H1 (cell line): Measurements from ENCODE around the gene CYB5R3. TPM values are rescaled to one million over a fixed set of nuclear protein-coding genes. Genes with fewer than 3 reads are reported as not detected.

Experiments used
- CTCF ChIA-PET: fragments of 300-600 bp; sonication (Branson Sonifier 250); formaldehyde crosslinking; loops from one replicate; lab custom pipeline; 2021; ENCODE audit not compliant: partially characterized antibody; lab: Charles Lee
- POLR2A ChIA-PET: fragments of 300-600 bp; sonication (Branson Sonifier 250); formaldehyde crosslinking; loops from one replicate; lab custom pipeline; 2021; ENCODE audit warnings: inconsistent platforms; ENCODE audit not compliant: partially characterized antibody; lab: Charles Lee
- DNase-seq, 2 experiments: peaks; one replicate each; pipeline versions ENCODE4 v3.0.0 to v3.0.0-alpha.2; 2010 to 2022; ENCODE audit warnings: low spot score in 2 of 2, low read depth in 1 of 2, mixed read lengths in 1 of 2
- FAIRE-seq: peaks from 2 replicates; lab custom pipeline; 2011; peaks lifted over from hg19 to GRCh38; lab: Jason Lieb, UNC
- H2AFZ ChIP-seq: 2 replicates; pipeline ENCODE4 v1.8.1; 2012; ENCODE audit warnings: low read length, inconsistent platforms
- H2AK5ac ChIP-seq: 2 replicates; pipeline ENCODE4 v1.6.1; 2013; ENCODE audit warnings: low read depth, low read length
- H2BK120ac ChIP-seq: replicated peaks from 2 replicates; pipeline ENCODE3; 2013; ENCODE audit warnings: low read depth, low read length, inconsistent platforms
- H2BK12ac ChIP-seq: 2 replicates; pipeline ENCODE4 v1.6.1; 2013; ENCODE audit warnings: low read depth, low read length
- H2BK15ac ChIP-seq: 2 replicates; pipeline ENCODE4 v1.6.1; 2013; ENCODE audit warnings: low read length
- H2BK20ac ChIP-seq: 2 replicates; pipeline ENCODE4 v1.6.1; 2013; ENCODE audit warnings: low read length
- H2BK5ac ChIP-seq: 2 replicates; pipeline ENCODE4 v1.6.1; 2013; ENCODE audit warnings: low read depth, low read length
- H3K14ac ChIP-seq: 2 replicates; pipeline ENCODE4 v1.6.1; 2013; ENCODE audit warnings: inconsistent platforms; ENCODE audit not compliant: insufficient read length
- H3K18ac ChIP-seq: 2 replicates; pipeline ENCODE4 v1.6.1; 2013; ENCODE audit warnings: low read length; ENCODE audit errors: extremely low read depth
- H3K23ac ChIP-seq: 2 replicates; pipeline ENCODE4 v1.6.1; 2013; ENCODE audit warnings: inconsistent platforms; ENCODE audit not compliant: insufficient read length
- H3K23me2 ChIP-seq: 2 replicates; pipeline ENCODE4 v1.6.1; 2013; ENCODE audit warnings: low read depth, low read length
- H3K27ac ChIP-seq: 2 replicates; pipeline ENCODE4 v1.6.1; 2011; ENCODE audit warnings: low read depth, low read length, inconsistent platforms
- H3K27me3 ChIP-seq, 4 experiments: replicated peaks in 1 of 4; 1 replicate in 1 of 4; 2 replicates in 3 of 4; pipeline versions ENCODE4 v1.6.1 to v1.8.1; 2011 to 2013; ENCODE audit warnings: low read length in 3 of 4, mild to moderate bottlenecking in 3 of 4, inconsistent platforms in 2 of 4, mixed read lengths in 2 of 4, moderate library complexity in 1 of 4; ENCODE audit not compliant: control insufficient read depth in 3 of 4, insufficient read depth in 3 of 4; ENCODE audit errors: extremely low read depth in 1 of 4
- H3K36me3 ChIP-seq, 4 experiments: 2 replicates each; pipeline versions ENCODE4 v1.6.1 to v1.8.1; 2011 to 2013; ENCODE audit warnings: mild to moderate bottlenecking in 4 of 4, low read length in 3 of 4, moderate library complexity in 2 of 4, control low read depth in 1 of 4, inconsistent platforms in 1 of 4; ENCODE audit not compliant: insufficient read depth in 4 of 4, control insufficient read depth in 2 of 4
- H3K4ac ChIP-seq: replicated peaks from 2 replicates; pipeline ENCODE3; 2013; ENCODE audit warnings: low read length, low read depth, mixed read lengths, inconsistent platforms; ENCODE audit not compliant: insufficient read length
- H3K4me1 ChIP-seq, 4 experiments: replicated peaks in 1 of 4; 1 replicate in 1 of 4; 2 replicates in 3 of 4; pipeline versions ENCODE4 v1.6.1 to v1.8.1; 2011 to 2013; ENCODE audit warnings: low read length in 3 of 4, inconsistent platforms in 2 of 4, mixed read lengths in 1 of 4; ENCODE audit not compliant: insufficient read depth in 4 of 4, control insufficient read depth in 3 of 4
- H3K4me2 ChIP-seq, 2 experiments: 2 replicates each; pipeline versions ENCODE4 v1.6.1 to v1.8.1; 2011 to 2013; ENCODE audit warnings: low read depth in 2 of 2, low read length in 2 of 2, control low read depth in 1 of 2, inconsistent platforms in 1 of 2, mild to moderate bottlenecking in 1 of 2; ENCODE audit not compliant: insufficient read depth in 1 of 2
- H3K4me3 ChIP-seq, 4 experiments: fragments of 200-600, 300-600 bp in 1 of 4; sonication (generic), shearing (Covaris generic), sonication (Bioruptor Twin) in 1 of 4; 2 replicates each; pipeline versions ENCODE4 v1.5.1 to v1.8.1; 2011 to 2016; ENCODE audit warnings: low read length in 4 of 4, low read depth in 3 of 4, control low read depth in 2 of 4, inconsistent platforms in 2 of 4, mild to moderate bottlenecking in 2 of 4, mixed read lengths in 1 of 4, moderate library complexity in 1 of 4; ENCODE audit not compliant: insufficient read depth in 2 of 4; ENCODE audit errors: extremely low read depth in 1 of 4
- H3K56ac ChIP-seq: replicated peaks from 2 replicates; pipeline ENCODE3; 2013; ENCODE audit warnings: low read depth, mild to moderate bottlenecking, mixed read lengths, low read length, inconsistent platforms; ENCODE audit not compliant: insufficient read length
- H3K79me1 ChIP-seq: 2 replicates; pipeline ENCODE4 v1.6.1; 2013; ENCODE audit warnings: low read depth, low read length, control low read depth
- H3K79me2 ChIP-seq, 2 experiments: 2 replicates each; pipeline versions ENCODE4 v1.6.1 to v1.8.1; 2012 to 2013; ENCODE audit warnings: low read length in 2 of 2, mild to moderate bottlenecking in 2 of 2, inconsistent platforms in 1 of 2; ENCODE audit not compliant: insufficient read depth in 2 of 2, control insufficient read depth in 1 of 2
- H3K9ac ChIP-seq, 4 experiments: replicated peaks in 1 of 4; 1 replicate in 1 of 4; 2 replicates in 3 of 4; pipeline versions ENCODE4 v1.6.1 to v1.8.1; 2011 to 2013; ENCODE audit warnings: low read depth in 3 of 4, low read length in 3 of 4, control low read depth in 2 of 4, mild to moderate bottlenecking in 2 of 4, moderate library complexity in 2 of 4, inconsistent platforms in 1 of 4; ENCODE audit errors: extremely low read depth in 1 of 4
- H3K9me3 ChIP-seq, 2 experiments: 2 replicates each; pipeline versions ENCODE4 v1.6.1 to v1.8.1; 2012 to 2013; ENCODE audit warnings: mild to moderate bottlenecking in 2 of 2, moderate library complexity in 2 of 2, control low read depth in 1 of 2, inconsistent platforms in 1 of 2, low read depth in 1 of 2, low read length in 1 of 2, mixed read lengths in 1 of 2; ENCODE audit not compliant: insufficient read depth in 2 of 2
- H4K20me1 ChIP-seq, 2 experiments: replicated peaks in 1 of 2; 2 replicates each; pipeline versions ENCODE3 to v1.8.1; 2011 to 2013; ENCODE audit warnings: inconsistent platforms in 2 of 2, low read length in 2 of 2, mild to moderate bottlenecking in 1 of 2; ENCODE audit not compliant: insufficient read depth in 2 of 2, control insufficient read depth in 1 of 2
- H4K5ac ChIP-seq: 2 replicates; pipeline ENCODE4 v1.6.1; 2013; ENCODE audit warnings: low read length, low read depth, mixed read lengths, inconsistent platforms; ENCODE audit not compliant: insufficient read length
- H4K8ac ChIP-seq: 2 replicates; pipeline ENCODE4 v1.8.0; 2013; ENCODE audit warnings: mild to moderate bottlenecking, moderate library complexity, low read length, inconsistent platforms; ENCODE audit not compliant: insufficient read depth; ENCODE audit errors: extremely low read depth
- H4K91ac ChIP-seq: replicated peaks from 2 replicates; pipeline ENCODE3; 2013; ENCODE audit warnings: low read length, mixed read lengths, inconsistent platforms; ENCODE audit not compliant: insufficient read length
- CHD2 ChIP-seq: IDR thresholded peaks from 2 replicates; pipeline ENCODE4 v1.6.1; 2012; ENCODE audit warnings: low read length, improper control_type of control experiment
- EP300 ChIP-seq, 2 experiments: IDR thresholded peaks; 1 replicate in 1 of 2; 2 replicates in 1 of 2; pipeline ENCODE4 v1.6.1; 2011 to 2012; ENCODE audit warnings: low read depth in 2 of 2, low read length in 2 of 2, mild to moderate bottlenecking in 2 of 2, borderline replicate concordance in 1 of 2, inconsistent platforms in 1 of 2, moderate library complexity in 1 of 2
- EZH2 ChIP-seq: fragments of 200-600 bp; sonication (generic); IDR thresholded peaks from 2 replicates; pipeline ENCODE4 v1.7.1; 2012; ENCODE audit warnings: low read depth, mild to moderate bottlenecking, moderate library complexity, low read length, inconsistent platforms; ENCODE audit not compliant: severe bottlenecking
- HDAC2 ChIP-seq, 2 experiments: fragments of 300-600 bp in 1 of 2; sonication (generic) in 1 of 2; IDR thresholded peaks; 2 replicates each; pipeline ENCODE4 v1.6.1; 2011 to 2012; ENCODE audit warnings: low read depth in 2 of 2, low read length in 2 of 2, mild to moderate bottlenecking in 2 of 2, moderate library complexity in 2 of 2, borderline replicate concordance in 1 of 2, inconsistent platforms in 1 of 2
- KDM1A ChIP-seq: fragments of 200-600, 300-600 bp; sonication (generic); IDR thresholded peaks from 2 replicates; pipeline ENCODE4 v1.7.1; 2016; ENCODE audit warnings: mild to moderate bottlenecking, low read length, borderline replicate concordance
- NANOG ChIP-seq: IDR thresholded peaks from 2 replicates; pipeline ENCODE4 v1.6.1; 2011; ENCODE audit warnings: low read length, low read depth, mild to moderate bottlenecking, inconsistent platforms; ENCODE audit not compliant: insufficient read depth, poor library complexity, severe bottlenecking
- PHF8 ChIP-seq: fragments of 200-600 bp; sonication (generic); conservative IDR thresholded peaks from 2 replicates; pipeline ENCODE4 v1.7.1; 2012; ENCODE audit warnings: low read depth, mild to moderate bottlenecking, inconsistent platforms, low read length, moderate library complexity
- POLR2A ChIP-seq, 2 experiments: IDR thresholded peaks; 1 replicate in 1 of 2; 2 replicates in 1 of 2; pipeline ENCODE4 v1.6.1; 2011; ENCODE audit warnings: low read depth in 2 of 2, low read length in 2 of 2, mild to moderate bottlenecking in 2 of 2; ENCODE audit errors: control extremely low read depth in 1 of 2
- POLR2AphosphoS5 ChIP-seq: IDR thresholded peaks from 2 replicates; pipeline ENCODE4 v1.6.1; 2011; ENCODE audit warnings: low read depth, low read length
- RAD21 ChIP-seq, 2 experiments: IDR thresholded peaks in 1 of 2; conservative IDR thresholded peaks in 1 of 2; 2 replicates each; pipeline ENCODE4 v1.6.1; 2011; ENCODE audit warnings: low read depth in 2 of 2, low read length in 2 of 2, improper control_type of control experiment in 1 of 2, inconsistent platforms in 1 of 2, mild to moderate bottlenecking in 1 of 2, moderate library complexity in 1 of 2
- SIN3A ChIP-seq, 2 experiments: IDR thresholded peaks in 1 of 2; conservative IDR thresholded peaks in 1 of 2; 2 replicates each; pipeline ENCODE4 v1.6.1; 2011 to 2012; ENCODE audit warnings: low read length in 2 of 2, improper control_type of control experiment in 1 of 2, low read depth in 1 of 2, mild to moderate bottlenecking in 1 of 2
- YY1 ChIP-seq: IDR thresholded peaks from 2 replicates; pipeline ENCODE4 v1.6.1; 2011; ENCODE audit warnings: low read depth, mild to moderate bottlenecking, low read length
- WGBS, 2 experiments: shearing (Covaris generic) in 1 of 2; methylation state at CpG; one replicate each; pipeline versions ENCODE4 v1.1.6 to v1.1.7; 2013 to 2015; ENCODE audit warnings: low lambda C conversion rate in 2 of 2, mixed read lengths in 2 of 2, inconsistent platforms in 1 of 2, low coverage in 1 of 2, missing lambda C conversion rate in 1 of 2; ENCODE audit not compliant: insufficient replicate concordance in 2 of 2, insufficient coverage in 1 of 2, insufficient read length in 1 of 2; ENCODE audit errors: extremely low coverage in 1 of 2, missing lambda C conversion rate in 1 of 2; 5-methylcytosine and 5-hydroxymethylcytosine counted together
- polyA plus RNA-seq, 7 experiments: library from polyadenylated mRNA; depleted of rRNA in 3 of 7; stranded (reverse) in 5 of 7; unstranded in 2 of 7; fragments of >200 nt in 5 of 7; fragments of 200-250 nt in 2 of 7; gene quantifications; 1 replicate in 5 of 7; 2 replicates in 1 of 7; 4 replicates in 1 of 7; pipeline versions ENCODE4 v1.2.1 to v1.2.3, GENCODE V29; 2011 to 2013; ENCODE audit warnings: missing spikeins in 2 of 7, mixed read lengths in 2 of 7
- total RNA-seq: library from RNA; stranded (reverse); fragmentation: NEBNext Ultra II Directional; extraction: Animal tissue kit (Norgen Biotek cat#: 25700); gene quantifications from 2 replicates; pipeline ENCODE4 v1.2.1, GENCODE V29; 2021

Gene CYB5R3
- total and polyA plus RNA-seq, 2 of the 8 experiments (the other 6 are each of a cell fraction or from before 2014, with no cell fraction given): 75.3 to 113 TPM

DNA sequence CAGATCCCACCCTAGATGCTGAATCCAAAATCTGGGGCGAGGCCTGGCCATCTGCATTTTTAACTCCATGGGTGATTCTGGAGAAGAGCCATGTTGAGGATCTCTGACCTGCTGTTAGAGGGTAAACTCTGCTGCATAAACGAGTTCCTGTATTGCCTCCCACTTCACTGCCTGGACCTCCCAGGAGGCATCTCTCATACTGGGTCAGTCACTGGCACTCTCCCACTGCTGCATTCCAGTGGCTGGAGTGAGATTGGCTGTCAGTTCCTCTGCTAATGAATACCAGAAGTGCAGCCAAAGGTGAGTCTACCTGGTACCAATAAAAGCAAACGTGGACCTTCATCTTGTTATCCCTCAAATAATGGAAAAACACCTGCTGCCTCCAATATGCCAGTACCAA, 44.8 kb downstream of the CYB5R3 start:
- H3K4me1 ChIP-seq: peaks cover 3 to 7% (median 4%) of the 10 kb centered on the region in 4 experiments; a peak in 5 of 7 replicates
- H3K27me3 ChIP-seq: no peaks in the 10 kb centered on the region
- H3K56ac ChIP-seq: no peak overlapping the region
- POLR2A ChIA-PET: interaction anchor here (13.9 to 28.3 kb wide), 2 partner anchors 6 to 11 kb away, joined by 399 read pairs; partner anchors contain the start of gene POLDIP3
- H2AFZ ChIP-seq: no peak overlapping the region
- H3K14ac ChIP-seq: no peak overlapping the region
- H3K23me2 ChIP-seq: no peaks in the 10 kb centered on the region
- TF ChIP-seq EZH2 (no peak), NANOG (no peak), RAD21 (IDR thresholded peaks at IDR 0.05 in 1 of 2, conservative IDR thresholded peaks at IDR 0.05 in 1 of 2; ENCODE audit: low read depth in 2 of 2, low read length in 2 of 2) (no peak), KDM1A (no peak), POLR2A (IDR thresholded peaks at IDR 0.05; ENCODE audit: control extremely low read depth in 1 of 2, low read depth in 2 of 2, low read length in 2 of 2) (no peak), YY1 (no peak), SIN3A (conservative IDR thresholded peaks at IDR 0.05 in 1 of 2, IDR thresholded peaks at IDR 0.05 in 1 of 2; ENCODE audit: low read depth in 1 of 2, low read length in 2 of 2) (no peak), CHD2 (no peak), EP300 (IDR thresholded peaks at IDR 0.05; ENCODE audit: borderline replicate concordance in 1 of 2, low read depth in 2 of 2, low read length in 2 of 2) (no peak), PHF8 (no peak), POLR2AphosphoS5 (no peak), HDAC2 (IDR thresholded peaks at IDR 0.05; ENCODE audit: borderline replicate concordance in 1 of 2, low read depth in 2 of 2, low read length in 2 of 2) (no peak)
- H3K36me3 ChIP-seq: peaks cover 13 to 46% (median 34%) of the 10 kb centered on the region in 4 experiments
- no peak overlapping the region for H4K8ac ChIP-seq
- CTCF ChIA-PET: interaction anchor here (0.7 to 1.7 kb wide), 3 partner anchors 9 to 154 kb away, joined by 3 to 4 read pairs (median 4); no protein-coding TSS in a partner anchor
- WGBS, 2 experiments: 84% methylated on average over 3 of the region's 3 CpGs; no CpG with 5 or more reads in 1 of the 2 experiments
- H4K91ac ChIP-seq: no peak overlapping the region
- no peak overlapping the region for H4K5ac ChIP-seq
- no peak overlapping the region for H3K4ac ChIP-seq
- no peak for DNase-seq
- H2BK120ac ChIP-seq: no peak overlapping the region
- H3K79me1 ChIP-seq: peaks cover 16% of the 10 kb centered on the region
- H3K18ac ChIP-seq: no peak overlapping the region
- no peak overlapping the region for H2BK15ac ChIP-seq
- H3K4me3 ChIP-seq: no peak overlapping the region
- no peak overlapping the region for H2AK5ac ChIP-seq
- H3K27ac ChIP-seq: no peak overlapping the region
- H3K4me2 ChIP-seq: no peak overlapping the region
- peak overlapping the region in 1 of 4 experiments; percentile 37; a peak in 1 of 7 replicates for H3K9ac ChIP-seq
- no peak overlapping the region for H2BK20ac ChIP-seq
- H4K20me1 ChIP-seq: peaks cover 14 to 28% of the 10 kb centered on the region in 2 experiments
- H3K23ac ChIP-seq: no peak overlapping the region
- H2BK5ac ChIP-seq: no peak overlapping the region
- no peak for FAIRE-seq
- peaks cover 0 to 5% of the 10 kb centered on the region in 2 experiments; a peak in 1 of 4 replicates for H3K9me3 ChIP-seq
- no peak overlapping the region for H2BK12ac ChIP-seq
- peaks cover 19 to 70% of the 10 kb centered on the region in 2 experiments for H3K79me2 ChIP-seq
